Transverse colon (tissue), 4 donors: Measurements from ENCODE around the gene ADCY2. TPM values are rescaled to one million over a fixed set of nuclear protein-coding genes. Genes with fewer than 3 reads are reported as not detected.

Experiments used
- DNase-seq: peaks from one replicate; pipeline ENCODE4 v3.0.0-alpha.2; 2019
- H3K27ac ChIP-seq, 4 donors: fragments of 200-600 bp; sonication (generic); 2 replicates each; pipeline ENCODE4 v1.5.1; 2016 to 2018; ENCODE audit warnings: inconsistent platforms in 4 of 4
- H3K27me3 ChIP-seq: fragments of 200-600 bp; sonication (generic); 2 replicates; pipeline ENCODE4 v1.5.1; 2017; ENCODE audit warnings: inconsistent platforms
- H3K36me3 ChIP-seq, 4 donors: fragments of 200-600 bp; sonication (generic); 2 replicates each; pipeline ENCODE4 v1.5.1; 2017 to 2019; ENCODE audit warnings: inconsistent platforms in 4 of 4
- H3K4me1 ChIP-seq, 4 donors: fragments of 200-600 bp; sonication (generic); 2 replicates each; pipeline ENCODE4 v1.5.1; 2017 to 2020; ENCODE audit warnings: inconsistent platforms in 4 of 4
- H3K4me3 ChIP-seq, 4 donors: fragments of 200-600 bp; sonication (generic); 1 replicate in 1 of 4; 2 replicates in 3 of 4; pipeline versions ENCODE4 v1.5.1 to v1.6.1; 2017 to 2019; ENCODE audit warnings: inconsistent platforms in 4 of 4
- H3K9me3 ChIP-seq, 2 donors: fragments of 200-600 bp; sonication (generic); 2 replicates each; pipeline ENCODE4 v1.5.1; 2017 to 2019; ENCODE audit warnings: inconsistent platforms in 2 of 2
- EP300 ChIP-seq: sonication (generic); formaldehyde crosslinking; IDR thresholded peaks from one replicate; pipeline ENCODE4 v1.6.1; 2017; ENCODE audit warnings: antibody characterized with exemption, low read depth
- POLR2A ChIP-seq: fragments of 450-650 bp; IDR thresholded peaks from one replicate; pipeline ENCODE4 v1.6.1; 2016; ENCODE audit warnings: antibody characterized with exemption, mild to moderate bottlenecking, moderate library complexity
- POLR2AphosphoS5 ChIP-seq, 3 donors: sonication (generic); formaldehyde crosslinking; IDR thresholded peaks; one replicate each; pipeline ENCODE4 v1.6.1; 2016; ENCODE audit warnings: antibody characterized with exemption in 3 of 3
- WGBS, 2 donors: methylation state at CpG; one replicate each; pipeline ENCODE4 v1.1.5; 2018; ENCODE audit warnings: low coverage in 1 of 2; 5-methylcytosine and 5-hydroxymethylcytosine counted together
- in situ Hi-C, 4 donors: fragments of 200-750 bp; cut with MboI; loops; one replicate each; pipeline versions ENCODE4 v1.15.0 to v1.15.1; 2017; ENCODE audit warnings: low sequenced_read_pairs in 3 of 4, low pct_ligation_motif_present in 1 of 4, low pct_unique_long_range_greater_than_20kb in 1 of 4
- intact Hi-C: fragments of 100-400 bp; cut with DNase I; formaldehyde crosslinking; loops from one replicate; pipeline ENCODE4 v1.15.1; 2023; ENCODE audit warnings: low total_unique reads
- total RNA-seq, 4 donors: library from RNA; depleted of rRNA; stranded (reverse); fragments of >200 nt; gene quantifications; one replicate each; pipeline ENCODE4 v1.1.0, GENCODE V29; 2016
- TF ChIP-seq, protein P1 (sequence below), 5 experiments: fragments of 200-600 bp in 3 of 5; fragments of 450-650 bp in 2 of 5; sonication (generic) in 3 of 5; IDR thresholded peaks; 1 replicate in 2 of 5; 2 replicates in 3 of 5; pipeline ENCODE4 v1.5.1; 2016 to 2017; ENCODE audit warnings: antibody characterized with exemption in 5 of 5, inconsistent platforms in 3 of 5, mild to moderate bottlenecking in 2 of 5, moderate library complexity in 1 of 5

The ADCY2 gene
- total RNA-seq, 4 donors from 2014 or later = 1.4 to 4.5 (median 3.1) TPM

DNA sequence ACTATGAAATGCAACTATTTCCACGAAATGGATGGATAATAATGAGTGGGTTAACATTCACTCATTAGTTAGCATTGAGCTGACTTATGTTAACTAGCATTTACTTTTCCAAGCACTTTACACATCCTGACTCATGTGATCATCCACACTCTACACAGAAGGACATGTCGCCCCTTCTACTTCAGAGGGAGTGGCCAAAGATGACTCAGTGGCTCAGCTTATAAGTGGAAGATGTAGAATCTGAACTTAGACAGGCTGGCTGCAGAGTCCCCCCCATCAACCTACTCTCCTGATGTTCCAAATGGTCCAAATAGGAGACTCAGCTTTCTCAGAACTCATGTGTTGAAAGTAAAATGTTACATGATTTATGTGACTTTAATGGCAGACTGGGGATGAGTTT lies 146.0 kb downstream of the ADCY2 start:
- Histone ChIP-seq H3K27ac (no peak overlapping the region), H3K4me1 (no peaks in the 10 kb centered on the region), H3K27me3 (no peaks in the 10 kb centered on the region), H3K36me3 (no peaks in the 10 kb centered on the region), H3K4me3 (no peak overlapping the region), H3K9me3 (no peaks in the 10 kb centered on the region)
- intact Hi-C loops (no loop called here), in situ Hi-C loops (no loop called here)
- TF ChIP-seq POLR2AphosphoS5 (IDR thresholded peaks at IDR 0.05) (no peak), EP300 (no peak), POLR2A (no peak)
- TF ChIP-seq, protein P1, sequence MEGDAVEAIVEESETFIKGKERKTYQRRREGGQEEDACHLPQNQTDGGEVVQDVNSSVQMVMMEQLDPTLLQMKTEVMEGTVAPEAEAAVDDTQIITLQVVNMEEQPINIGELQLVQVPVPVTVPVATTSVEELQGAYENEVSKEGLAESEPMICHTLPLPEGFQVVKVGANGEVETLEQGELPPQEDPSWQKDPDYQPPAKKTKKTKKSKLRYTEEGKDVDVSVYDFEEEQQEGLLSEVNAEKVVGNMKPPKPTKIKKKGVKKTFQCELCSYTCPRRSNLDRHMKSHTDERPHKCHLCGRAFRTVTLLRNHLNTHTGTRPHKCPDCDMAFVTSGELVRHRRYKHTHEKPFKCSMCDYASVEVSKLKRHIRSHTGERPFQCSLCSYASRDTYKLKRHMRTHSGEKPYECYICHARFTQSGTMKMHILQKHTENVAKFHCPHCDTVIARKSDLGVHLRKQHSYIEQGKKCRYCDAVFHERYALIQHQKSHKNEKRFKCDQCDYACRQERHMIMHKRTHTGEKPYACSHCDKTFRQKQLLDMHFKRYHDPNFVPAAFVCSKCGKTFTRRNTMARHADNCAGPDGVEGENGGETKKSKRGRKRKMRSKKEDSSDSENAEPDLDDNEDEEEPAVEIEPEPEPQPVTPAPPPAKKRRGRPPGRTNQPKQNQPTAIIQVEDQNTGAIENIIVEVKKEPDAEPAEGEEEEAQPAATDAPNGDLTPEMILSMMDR (IDR thresholded peaks at IDR 0.05) = no peak
- DNase-seq = no peak
- 58 to 62% methylated on average over 1 to 2 of the region's 2 CpGs for WGBS, 2 donors

DNA sequence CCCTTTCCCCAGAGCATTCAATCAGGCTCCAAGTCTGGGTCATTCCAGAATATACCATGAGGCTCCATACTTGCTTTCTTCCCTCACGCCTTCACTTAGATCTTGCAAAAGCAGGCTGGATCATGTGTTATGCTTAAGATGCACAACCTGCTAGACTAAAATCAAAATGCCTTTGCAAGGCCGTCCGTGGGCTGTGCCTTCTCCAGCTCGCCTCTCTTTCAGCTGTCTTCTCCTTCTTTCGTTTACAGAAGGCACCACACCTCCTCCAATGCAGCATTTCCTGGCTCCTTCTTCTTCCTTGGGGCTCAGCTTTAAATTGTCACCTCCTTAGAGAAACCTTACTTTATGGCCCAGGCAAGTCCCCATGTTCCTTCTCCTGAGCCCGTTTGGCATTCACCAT lies 150.6 kb downstream of the ADCY2 start:
- Histone ChIP-seq H3K9me3 (no peaks in the 10 kb centered on the region), H3K27ac (no peak overlapping the region), H3K36me3 (no peaks in the 10 kb centered on the region), H3K4me3 (no peak overlapping the region), H3K4me1 (no peaks in the 10 kb centered on the region), H3K27me3 (no peaks in the 10 kb centered on the region)
- intact Hi-C loops = no loop called here
- in situ Hi-C loops = no loop called here
- no peak for DNase-seq
- 50 to 60% methylated on average over 5 to 6 of the region's 6 CpGs for WGBS, 2 donors
- TF ChIP-seq EP300 = no peak
- TF ChIP-seq POLR2AphosphoS5 (IDR thresholded peaks at IDR 0.05) = no peak
- TF ChIP-seq, protein P1 (IDR thresholded peaks at IDR 0.05) = no peak
- no peak for TF ChIP-seq POLR2A

DNA sequence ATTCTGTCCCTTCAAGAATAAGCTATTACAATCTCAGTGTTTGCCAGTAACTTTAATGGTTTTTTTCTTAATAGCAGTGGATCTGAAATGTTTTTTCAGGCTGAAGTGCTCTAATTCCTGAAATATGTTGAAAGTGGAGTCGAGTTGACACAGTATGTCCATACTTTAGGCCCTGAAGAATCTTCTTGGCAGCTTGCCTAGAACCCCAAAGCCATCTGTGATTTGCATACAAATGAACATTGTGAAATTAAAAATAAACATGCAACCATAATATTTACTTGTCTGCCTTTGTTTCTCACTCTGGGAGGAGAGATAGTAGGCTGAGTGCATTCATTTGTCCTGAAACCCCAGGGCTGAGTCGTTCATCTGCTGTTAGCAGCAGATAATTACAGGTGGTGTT lies 152.7 kb downstream of the ADCY2 start:
- no peaks in the 10 kb centered on the region for H3K9me3 ChIP-seq
- in situ Hi-C loops = no loop called here
- H3K4me3 ChIP-seq = no peak overlapping the region
- intact Hi-C loops = no loop called here
- no peaks in the 10 kb centered on the region for H3K4me1 ChIP-seq
- WGBS, 2 donors = 8 to 47% methylated on average over 2 of the region's 2 CpGs
- H3K27ac ChIP-seq = no peak overlapping the region
- DNase-seq = no peak
- no peaks in the 10 kb centered on the region for H3K36me3 ChIP-seq
- no peaks in the 10 kb centered on the region for H3K27me3 ChIP-seq
- TF ChIP-seq POLR2AphosphoS5 (IDR thresholded peaks at IDR 0.05) (no peak), EP300 (no peak), POLR2A (no peak)
- TF ChIP-seq, protein P1 (IDR thresholded peaks at IDR 0.05) = no peak

DNA sequence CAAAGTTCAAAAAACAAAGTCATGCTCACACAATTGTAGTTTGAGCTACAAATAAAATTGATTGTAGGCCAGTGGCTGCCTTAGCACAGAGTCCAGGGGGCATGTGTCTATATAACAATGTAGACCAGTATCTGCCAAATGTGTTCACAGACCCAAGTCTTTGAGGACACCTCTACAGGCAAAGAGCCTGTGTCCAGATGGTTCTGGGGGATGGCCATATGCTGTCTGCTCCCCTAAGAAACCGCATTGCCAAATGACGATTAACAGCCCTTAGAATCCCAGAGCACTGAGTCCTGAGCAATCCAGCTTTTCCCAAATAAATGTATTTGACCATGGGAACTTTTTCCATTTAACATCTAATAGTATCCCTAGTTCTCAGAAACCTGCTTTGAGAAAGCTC lies 169.6 kb downstream of the ADCY2 start:
- WGBS, 2 donors = 84% methylated on average over 2 of the region's 2 CpGs; no CpG with 5 or more reads in 1 of the 2 donors
- intact Hi-C loops = no loop called here
- no peak for DNase-seq
- TF ChIP-seq EP300 (no peak), POLR2AphosphoS5 (IDR thresholded peaks at IDR 0.05) (no peak), POLR2A (no peak)
- TF ChIP-seq, protein P1 (IDR thresholded peaks at IDR 0.05) = no peak
- no peaks in the 10 kb centered on the region for H3K4me1 ChIP-seq
- no peaks in the 10 kb centered on the region for H3K27me3 ChIP-seq
- in situ Hi-C loops = no loop called here
- H3K36me3 ChIP-seq = no peaks in the 10 kb centered on the region
- H3K27ac ChIP-seq = no peak overlapping the region
- H3K9me3 ChIP-seq = no peaks in the 10 kb centered on the region
- no peak overlapping the region for H3K4me3 ChIP-seq
